Measurements from ENCODE around the gene PHOX2A.

The PHOX2A gene

DNA sequence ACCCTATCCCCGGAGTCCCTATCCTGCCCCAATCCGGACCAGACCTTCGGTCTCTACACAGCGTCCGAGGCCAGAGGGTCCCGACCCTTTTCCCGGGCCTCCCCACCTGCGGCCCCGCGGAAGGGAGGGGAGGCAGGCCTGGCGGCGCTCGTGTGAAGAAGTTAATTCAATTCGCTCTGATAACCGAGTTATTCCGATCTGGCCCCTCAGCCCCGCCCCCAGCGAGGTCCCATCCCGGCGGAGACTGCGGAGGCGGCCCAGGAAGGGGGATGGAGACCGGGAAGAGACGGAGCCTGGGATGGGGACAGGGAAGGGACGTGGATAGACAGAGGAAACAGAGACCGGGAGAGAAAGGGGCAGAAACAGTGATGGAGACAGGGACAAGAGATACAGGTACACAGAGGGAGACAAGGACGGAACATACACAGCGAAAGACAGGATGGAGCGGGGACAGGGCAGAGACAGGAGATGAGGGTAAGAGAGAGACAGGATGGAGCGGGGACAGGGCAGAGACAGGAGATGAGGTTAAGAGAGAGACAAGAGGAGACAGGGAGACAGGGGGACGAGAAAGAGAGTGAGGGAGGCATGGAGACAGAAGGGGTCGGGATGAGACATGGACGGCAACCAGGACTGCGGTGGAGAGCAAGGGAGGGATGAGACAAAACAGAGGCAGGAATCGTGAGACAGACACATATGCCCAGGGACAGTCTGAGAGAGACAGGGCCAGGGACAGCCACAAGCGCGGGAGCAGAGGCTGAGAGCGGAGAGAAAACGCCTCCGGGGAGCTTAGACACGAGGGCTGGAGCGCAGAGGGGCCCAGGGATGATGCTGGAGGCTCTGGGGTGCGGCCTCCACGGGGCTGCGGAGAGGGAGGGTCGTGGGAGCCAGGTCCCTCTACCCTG lies 636 bp upstream of the PHOX2A start:
- Histone ChIP-seq H2AFZ (ENCODE audit: low read depth, low read length) (no peak overlapping the region), H3K9ac (ENCODE audit: low read length) (no peak overlapping the region)

DNA sequence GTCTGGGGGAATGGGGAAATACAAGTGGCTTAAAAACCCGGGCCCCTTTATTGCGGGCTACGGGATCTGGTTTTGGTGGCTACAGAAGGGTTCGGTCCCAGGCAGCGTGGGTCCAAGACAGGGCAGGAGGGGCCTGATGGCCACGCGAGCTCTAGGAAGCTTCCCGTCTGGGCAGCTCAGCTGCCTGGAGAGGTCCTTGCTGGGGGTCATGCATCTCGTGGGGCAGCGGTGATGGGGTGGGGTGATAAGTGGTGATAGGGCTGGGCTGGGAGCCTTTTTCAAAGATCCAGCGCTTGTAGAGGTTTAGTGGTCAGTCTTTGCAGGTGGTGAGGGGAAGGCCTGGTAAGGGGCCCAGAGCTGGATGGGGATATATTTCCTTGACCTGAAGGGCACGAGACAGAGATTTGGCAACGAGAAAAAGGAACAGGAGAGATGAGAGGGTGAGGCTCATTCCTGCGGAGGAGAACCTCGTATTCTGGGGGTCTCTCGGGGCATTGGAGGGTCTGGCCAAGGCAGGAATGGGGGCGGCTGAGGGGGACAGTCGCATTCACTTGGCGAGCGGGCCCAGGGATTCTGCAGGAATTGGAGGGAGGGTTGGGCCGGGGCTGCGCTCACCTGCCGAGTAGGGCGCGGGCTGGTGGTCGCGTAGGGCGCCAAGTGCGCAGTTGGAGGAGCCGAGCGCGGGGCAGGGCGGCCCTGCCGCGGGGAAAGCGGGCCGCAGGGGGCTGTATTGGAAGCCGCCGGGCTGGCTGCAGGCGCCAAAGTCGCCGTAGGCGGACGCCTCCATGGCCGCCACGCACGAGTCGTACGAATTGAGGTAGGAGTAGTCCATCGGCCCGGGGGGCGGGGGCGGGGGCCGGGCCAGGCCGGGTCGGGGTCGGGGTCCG lies 560 bp downstream of the PHOX2A start:
- TF ChIP-seq, protein P1, sequence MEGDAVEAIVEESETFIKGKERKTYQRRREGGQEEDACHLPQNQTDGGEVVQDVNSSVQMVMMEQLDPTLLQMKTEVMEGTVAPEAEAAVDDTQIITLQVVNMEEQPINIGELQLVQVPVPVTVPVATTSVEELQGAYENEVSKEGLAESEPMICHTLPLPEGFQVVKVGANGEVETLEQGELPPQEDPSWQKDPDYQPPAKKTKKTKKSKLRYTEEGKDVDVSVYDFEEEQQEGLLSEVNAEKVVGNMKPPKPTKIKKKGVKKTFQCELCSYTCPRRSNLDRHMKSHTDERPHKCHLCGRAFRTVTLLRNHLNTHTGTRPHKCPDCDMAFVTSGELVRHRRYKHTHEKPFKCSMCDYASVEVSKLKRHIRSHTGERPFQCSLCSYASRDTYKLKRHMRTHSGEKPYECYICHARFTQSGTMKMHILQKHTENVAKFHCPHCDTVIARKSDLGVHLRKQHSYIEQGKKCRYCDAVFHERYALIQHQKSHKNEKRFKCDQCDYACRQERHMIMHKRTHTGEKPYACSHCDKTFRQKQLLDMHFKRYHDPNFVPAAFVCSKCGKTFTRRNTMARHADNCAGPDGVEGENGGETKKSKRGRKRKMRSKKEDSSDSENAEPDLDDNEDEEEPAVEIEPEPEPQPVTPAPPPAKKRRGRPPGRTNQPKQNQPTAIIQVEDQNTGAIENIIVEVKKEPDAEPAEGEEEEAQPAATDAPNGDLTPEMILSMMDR (IDR thresholded peaks at IDR 0.05; ENCODE audit: low read depth, low read length) = no peak
- no peak for TF ChIP-seq EZH2phosphoT487 (IDR thresholded peaks at IDR 0.05; ENCODE audit: low read depth)
- Histone ChIP-seq H2AFZ (ENCODE audit: low read depth, low read length) (no peak overlapping the region), H3K79me2 (ENCODE audit: low read length) (no peaks in the 10 kb centered on the region), H3K9me3 (ENCODE audit: insufficient read depth, low read length) (no peaks in the 10 kb centered on the region), H3K4me1 (ENCODE audit: low read length) (no peaks in the 10 kb centered on the region), H3K9ac (ENCODE audit: low read length) (no peak overlapping the region), H4K20me1 (ENCODE audit: insufficient read depth, low read length) (no peaks in the 10 kb centered on the region), H3K4me3 (ENCODE audit: low read length) (no peak overlapping the region), H3K27me3 (ENCODE audit: low read depth, low read length) (peaks cover 27% of the 10 kb centered on the region), H3K27ac (ENCODE audit: low read length) (no peak overlapping the region), H3K36me3 (replicated peaks; ENCODE audit: low read depth, low read length) (peaks cover 4% of the 10 kb centered on the region), H3K4me2 (ENCODE audit: low read length) (no peak overlapping the region)

More for the DNA sequence above, 636 bp upstream of the PHOX2A start:
- H3K79me2 ChIP-seq (ENCODE audit: low read length) = no peaks in the 10 kb centered on the region
- H3K27ac ChIP-seq (ENCODE audit: low read length) = no peak overlapping the region
- H3K4me3 ChIP-seq (ENCODE audit: low read length) = no peak overlapping the region
- no peak overlapping the region for H3K4me2 ChIP-seq (ENCODE audit: low read length)
- TF ChIP-seq, protein P1 (IDR thresholded peaks at IDR 0.05; ENCODE audit: low read depth, low read length) = no peak
- TF ChIP-seq EZH2phosphoT487 (IDR thresholded peaks at IDR 0.05; ENCODE audit: low read depth) = no peak
- no peaks in the 10 kb centered on the region for H3K36me3 ChIP-seq (replicated peaks; ENCODE audit: low read depth, low read length)
- no peaks in the 10 kb centered on the region for H3K4me1 ChIP-seq (ENCODE audit: low read length)
- H3K27me3 ChIP-seq (ENCODE audit: low read depth, low read length) = peaks cover 27% of the 10 kb centered on the region
- no peaks in the 10 kb centered on the region for H3K9me3 ChIP-seq (ENCODE audit: insufficient read depth, low read length)
- H4K20me1 ChIP-seq (ENCODE audit: insufficient read depth, low read length) = no peaks in the 10 kb centered on the region

DNA sequence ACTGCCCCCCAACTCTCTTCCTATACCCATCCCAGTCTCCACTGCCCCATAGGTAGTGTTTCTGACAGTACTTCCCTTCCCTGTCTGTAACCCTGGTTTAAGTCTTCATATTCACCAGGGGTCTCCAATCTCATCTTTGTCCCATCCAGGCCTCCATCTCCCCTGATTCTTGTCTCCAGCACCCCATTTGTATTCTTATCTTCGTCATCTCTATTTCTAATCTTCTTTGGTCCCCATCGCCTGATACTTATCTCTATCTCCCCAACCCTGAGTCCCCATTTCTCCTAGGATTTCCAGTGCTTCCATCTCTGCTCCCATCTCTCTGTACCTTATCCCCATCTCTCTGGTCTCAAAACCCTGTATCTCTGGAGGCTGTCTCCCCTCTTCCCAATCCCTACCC lies 1.8 kb downstream of the PHOX2A start:
- H3K36me3 ChIP-seq (replicated peaks; ENCODE audit: low read depth, low read length) = peaks cover 16% of the 10 kb centered on the region
- TF ChIP-seq, protein P1 (IDR thresholded peaks at IDR 0.05; ENCODE audit: low read depth, low read length) = no peak
- no peak for TF ChIP-seq EZH2phosphoT487 (IDR thresholded peaks at IDR 0.05; ENCODE audit: low read depth)
- H3K4me1 ChIP-seq (ENCODE audit: low read length) = no peaks in the 10 kb centered on the region
- no peak overlapping the region for H3K9ac ChIP-seq (ENCODE audit: low read length)
- no peak overlapping the region for H2AFZ ChIP-seq (ENCODE audit: low read depth, low read length)
- no peaks in the 10 kb centered on the region for H3K9me3 ChIP-seq (ENCODE audit: insufficient read depth, low read length)
- no peak overlapping the region for H3K27ac ChIP-seq (ENCODE audit: low read length)
- no peak overlapping the region for H3K4me2 ChIP-seq (ENCODE audit: low read length)
- H3K27me3 ChIP-seq (ENCODE audit: low read depth, low read length) = peaks cover 21% of the 10 kb centered on the region
- H4K20me1 ChIP-seq (ENCODE audit: insufficient read depth, low read length) = peaks cover 5% of the 10 kb centered on the region; the same call in 1 of the 2 replicates
- H3K4me3 ChIP-seq (ENCODE audit: low read length) = no peak overlapping the region
- no peaks in the 10 kb centered on the region for H3K79me2 ChIP-seq (ENCODE audit: low read length)

DNA sequence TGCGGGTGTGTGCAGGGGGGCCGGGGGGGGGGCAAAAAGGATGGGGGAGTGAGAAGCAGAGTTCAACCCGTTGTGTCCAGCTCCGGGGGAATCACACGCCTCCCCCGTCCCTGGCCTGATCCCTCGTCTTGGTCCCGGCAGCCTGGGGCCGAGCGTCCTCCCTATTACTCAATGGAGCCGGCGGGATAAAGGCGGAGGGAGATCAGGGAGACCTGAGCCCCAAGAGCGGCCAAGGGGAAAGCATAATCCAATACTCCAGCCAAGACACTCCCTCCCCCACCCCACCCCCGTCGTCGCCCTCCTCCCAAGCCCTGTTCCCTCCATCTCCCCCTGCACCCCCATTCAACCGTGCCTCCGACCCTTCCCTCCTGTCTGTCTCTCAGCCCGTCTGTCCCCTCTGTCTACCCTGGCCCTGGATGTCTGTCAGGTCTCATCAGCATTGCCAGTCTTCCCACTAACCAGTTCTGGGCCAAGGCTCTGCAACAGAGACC lies 2.6 kb downstream of the PHOX2A start:
- Histone ChIP-seq H3K36me3 (replicated peaks; ENCODE audit: low read depth, low read length) (peaks cover 23% of the 10 kb centered on the region), H3K27me3 (ENCODE audit: low read depth, low read length) (peaks cover 13% of the 10 kb centered on the region), H3K4me2 (ENCODE audit: low read length) (no peak overlapping the region), H3K79me2 (ENCODE audit: low read length) (no peaks in the 10 kb centered on the region), H4K20me1 (ENCODE audit: insufficient read depth, low read length) (peaks cover 11% of the 10 kb centered on the region; the same call in 1 of the 2 replicates), H3K4me1 (ENCODE audit: low read length) (no peaks in the 10 kb centered on the region), H3K27ac (ENCODE audit: low read length) (no peak overlapping the region), H2AFZ (ENCODE audit: low read depth, low read length) (no peak overlapping the region), H3K9me3 (ENCODE audit: insufficient read depth, low read length) (no peaks in the 10 kb centered on the region), H3K9ac (ENCODE audit: low read length) (no peak overlapping the region), H3K4me3 (ENCODE audit: low read length) (no peak overlapping the region)
- TF ChIP-seq EZH2phosphoT487 (IDR thresholded peaks at IDR 0.05; ENCODE audit: low read depth) = no peak
- TF ChIP-seq, protein P1 (IDR thresholded peaks at IDR 0.05; ENCODE audit: low read depth, low read length) = no peak

Measured in OCI-LY3 (cell line).